DOHH2 (cell line): ENCODE data around the gene IL9.

Experiments used
- EZH2phosphoT487 ChIP-seq: fragments of 200-600 bp; sonication (generic); IDR thresholded peaks from 2 replicates; pipeline ENCODE4 v1.6.1; 2017; ENCODE audit warnings: borderline replicate concordance, mild to moderate bottlenecking, antibody characterized with exemption, low read length, moderate library complexity, mixed read lengths
- TF ChIP-seq, protein P1 (sequence below): fragments of 200-600 bp; sonication (generic); IDR thresholded peaks from one replicate; pipeline ENCODE4 v1.5.1; 2014; ENCODE audit warnings: antibody characterized with exemption, mild to moderate bottlenecking, low read depth, low read length; ENCODE audit not compliant: poor library complexity, severe bottlenecking

DNA sequence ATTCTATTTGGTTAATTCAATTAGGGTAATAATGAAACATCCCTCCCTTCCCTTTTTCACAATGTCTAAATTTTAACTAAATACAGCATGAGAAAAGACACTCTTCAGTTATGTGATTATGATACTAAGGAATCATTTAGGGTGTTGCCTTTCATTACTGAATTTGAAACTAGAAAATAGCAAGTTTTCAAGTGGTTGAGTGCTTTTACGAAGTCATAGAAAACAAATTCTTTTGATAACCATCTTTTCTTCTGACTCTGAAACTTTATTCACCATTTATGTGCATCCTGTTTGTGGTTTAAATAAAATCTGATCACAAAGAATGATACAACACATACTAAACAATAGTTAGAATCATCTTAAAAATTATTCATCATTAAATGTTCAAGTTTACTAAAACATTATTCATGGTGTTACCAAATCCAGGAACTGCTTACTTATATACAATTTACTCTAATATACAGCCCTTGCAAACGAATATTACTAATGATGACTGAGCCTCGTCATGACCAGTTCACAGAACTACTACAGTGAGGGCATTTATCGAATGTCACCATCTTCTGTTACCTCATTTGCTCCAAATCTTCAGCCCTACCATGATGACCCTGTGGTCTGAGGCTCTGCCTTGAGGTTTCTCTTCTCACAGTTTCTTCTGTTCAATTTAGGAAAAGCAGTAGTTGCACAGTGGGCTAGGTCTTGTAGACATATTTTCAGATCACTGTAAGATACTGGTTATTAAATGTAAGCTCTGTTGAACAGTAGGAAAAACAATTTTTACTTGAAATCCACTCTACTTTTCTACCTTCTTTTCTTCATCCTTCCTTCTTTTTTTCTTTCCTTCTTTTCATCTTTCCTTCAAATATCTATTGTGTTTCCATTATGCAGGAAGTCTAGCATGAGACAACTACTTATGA lies 18.3 kb upstream of the IL9 start:
- TF ChIP-seq, protein P1, sequence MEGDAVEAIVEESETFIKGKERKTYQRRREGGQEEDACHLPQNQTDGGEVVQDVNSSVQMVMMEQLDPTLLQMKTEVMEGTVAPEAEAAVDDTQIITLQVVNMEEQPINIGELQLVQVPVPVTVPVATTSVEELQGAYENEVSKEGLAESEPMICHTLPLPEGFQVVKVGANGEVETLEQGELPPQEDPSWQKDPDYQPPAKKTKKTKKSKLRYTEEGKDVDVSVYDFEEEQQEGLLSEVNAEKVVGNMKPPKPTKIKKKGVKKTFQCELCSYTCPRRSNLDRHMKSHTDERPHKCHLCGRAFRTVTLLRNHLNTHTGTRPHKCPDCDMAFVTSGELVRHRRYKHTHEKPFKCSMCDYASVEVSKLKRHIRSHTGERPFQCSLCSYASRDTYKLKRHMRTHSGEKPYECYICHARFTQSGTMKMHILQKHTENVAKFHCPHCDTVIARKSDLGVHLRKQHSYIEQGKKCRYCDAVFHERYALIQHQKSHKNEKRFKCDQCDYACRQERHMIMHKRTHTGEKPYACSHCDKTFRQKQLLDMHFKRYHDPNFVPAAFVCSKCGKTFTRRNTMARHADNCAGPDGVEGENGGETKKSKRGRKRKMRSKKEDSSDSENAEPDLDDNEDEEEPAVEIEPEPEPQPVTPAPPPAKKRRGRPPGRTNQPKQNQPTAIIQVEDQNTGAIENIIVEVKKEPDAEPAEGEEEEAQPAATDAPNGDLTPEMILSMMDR = no peak
- no peak for TF ChIP-seq EZH2phosphoT487
